ENCODE data around the gene SCFD1. TPM values are rescaled to one million over a fixed set of nuclear protein-coding genes. Genes with fewer than 3 reads are reported as not detected.
"Not testable (repeated sequence)": the region's sequence is repeated elsewhere in the genome, so short reads cannot be mapped to it uniquely, and the experiment has no call there.

Gene SCFD1
- total RNA-seq, 1 donor from 2014 or later, result 103 TPM

DNA sequence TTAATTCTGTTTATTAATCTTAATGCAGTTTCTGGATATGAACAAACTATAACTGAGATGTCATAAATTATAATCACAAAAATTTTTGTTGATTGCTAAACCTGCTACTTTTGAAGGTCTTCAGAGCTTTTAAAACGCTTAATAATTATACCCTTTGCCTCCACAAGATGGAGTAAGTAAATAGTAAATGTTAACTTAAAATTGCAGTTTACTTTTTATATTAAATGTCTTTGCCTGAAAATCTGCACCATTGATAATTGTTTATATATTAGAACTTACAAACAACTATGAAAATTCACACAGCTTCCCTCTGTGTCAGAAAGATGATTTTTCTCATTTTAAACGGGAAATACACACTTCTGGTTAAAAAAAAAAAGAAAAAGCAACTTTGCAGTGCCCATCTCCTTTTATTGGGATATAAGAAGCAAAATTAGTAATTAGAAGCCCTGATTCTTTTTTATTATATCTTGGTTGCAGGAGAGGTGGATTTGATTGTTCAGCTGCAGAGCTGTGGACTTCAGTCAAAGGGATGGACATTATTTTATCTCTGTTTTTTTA lies 35.6 kb downstream of the SCFD1 start:
- no peaks in the 10 kb centered on the region for H3K27me3 Mint-ChIP-seq (ENCODE audit: low read depth)
- H3K27ac Mint-ChIP-seq, result no peak overlapping the region
- no peak for DNase-seq (ENCODE audit: low spot score in 2 of 2, unreplicated experiment in 2 of 2)
- H3K4me3 Mint-ChIP-seq, result no peak overlapping the region
- H3K9me3 Mint-ChIP-seq, result no peaks in the 10 kb centered on the region
- peaks cover 18% of the 10 kb centered on the region for H3K36me3 Mint-ChIP-seq
- peak; percentile 51 for TF ChIP-seq CTCF (IDR thresholded peaks at IDR 0.05; ENCODE audit: unreplicated experiment)
- H3K4me1 Mint-ChIP-seq, result no peaks in the 10 kb centered on the region

DNA sequence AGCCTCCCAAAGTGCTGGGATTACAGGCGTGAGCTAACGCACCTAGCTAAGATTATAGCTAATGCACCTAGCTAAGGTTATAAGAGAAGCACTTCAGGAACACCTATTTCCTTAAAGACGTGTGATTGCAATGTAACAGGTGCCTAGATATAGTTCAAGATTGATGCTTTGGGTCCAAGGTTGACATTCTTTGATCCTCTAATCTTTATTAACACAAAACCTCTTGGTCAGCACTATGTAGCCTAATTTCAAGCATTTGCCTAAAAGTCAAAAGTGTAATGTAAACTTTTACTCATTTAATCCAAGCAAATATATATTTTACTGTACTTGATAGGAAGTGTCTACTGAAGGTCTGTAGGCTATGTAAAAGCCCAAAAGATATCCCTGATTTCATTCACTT lies 36.5 kb downstream of the SCFD1 start:
- DNase-seq (ENCODE audit: low spot score in 2 of 2, unreplicated experiment in 2 of 2), result no peak
- no peak overlapping the region for H3K27ac Mint-ChIP-seq
- peaks cover 5% of the 10 kb centered on the region for H3K9me3 Mint-ChIP-seq
- no peaks in the 10 kb centered on the region for H3K27me3 Mint-ChIP-seq (ENCODE audit: low read depth)
- peaks cover 21% of the 10 kb centered on the region for H3K36me3 Mint-ChIP-seq
- H3K4me1 Mint-ChIP-seq, result no peaks in the 10 kb centered on the region
- no peak for TF ChIP-seq CTCF (IDR thresholded peaks at IDR 0.05; ENCODE audit: unreplicated experiment)
- H3K4me3 Mint-ChIP-seq, result no peak overlapping the region

DNA sequence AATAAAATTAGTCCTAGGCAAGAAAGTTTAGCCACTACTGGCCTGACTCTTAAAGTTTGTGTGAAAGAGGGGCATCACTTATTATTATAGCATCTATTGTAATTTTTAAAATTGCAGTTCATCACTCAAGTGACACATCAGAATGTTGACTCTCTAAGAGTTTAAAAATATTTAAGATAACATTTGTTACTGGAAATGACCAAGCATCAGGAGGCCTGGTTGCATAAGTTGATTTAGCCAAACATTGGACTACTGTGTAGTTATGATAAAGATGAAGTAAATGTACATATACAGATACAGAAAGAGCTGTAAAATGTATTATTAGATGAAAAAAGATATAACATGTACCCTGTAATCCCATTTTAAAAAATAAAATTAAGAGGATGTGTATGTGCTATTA lies 47.5 kb downstream of the SCFD1 start:
- Mint-ChIP-seq H3K27me3 (ENCODE audit: low read depth) (no peaks in the 10 kb centered on the region), H3K4me3 (no peak overlapping the region), H3K9me3 (peaks cover 20% of the 10 kb centered on the region), H3K36me3 (peaks cover 41% of the 10 kb centered on the region), H3K27ac (no peak overlapping the region), H3K4me1 (no peaks in the 10 kb centered on the region)
- TF ChIP-seq CTCF (IDR thresholded peaks at IDR 0.05; ENCODE audit: unreplicated experiment), result no peak
- DNase-seq (ENCODE audit: low spot score in 2 of 2, unreplicated experiment in 2 of 2), result no peak

GRCh38 chr14:30673071-30673470 lies 51.0 kb downstream of the SCFD1 start:
- peaks cover 30% of the 10 kb centered on the region for H3K36me3 Mint-ChIP-seq
- H3K4me3 Mint-ChIP-seq, result no peak overlapping the region
- H3K9me3 Mint-ChIP-seq, result peaks cover 3% of the 10 kb centered on the region
- TF ChIP-seq CTCF (IDR thresholded peaks at IDR 0.05; ENCODE audit: unreplicated experiment), result no peak
- DNase-seq (ENCODE audit: low spot score in 2 of 2, unreplicated experiment in 2 of 2), result no peak
- no peaks in the 10 kb centered on the region for H3K4me1 Mint-ChIP-seq
- H3K27me3 Mint-ChIP-seq (ENCODE audit: low read depth), result no peaks in the 10 kb centered on the region
- no peak overlapping the region for H3K27ac Mint-ChIP-seq

DNA sequence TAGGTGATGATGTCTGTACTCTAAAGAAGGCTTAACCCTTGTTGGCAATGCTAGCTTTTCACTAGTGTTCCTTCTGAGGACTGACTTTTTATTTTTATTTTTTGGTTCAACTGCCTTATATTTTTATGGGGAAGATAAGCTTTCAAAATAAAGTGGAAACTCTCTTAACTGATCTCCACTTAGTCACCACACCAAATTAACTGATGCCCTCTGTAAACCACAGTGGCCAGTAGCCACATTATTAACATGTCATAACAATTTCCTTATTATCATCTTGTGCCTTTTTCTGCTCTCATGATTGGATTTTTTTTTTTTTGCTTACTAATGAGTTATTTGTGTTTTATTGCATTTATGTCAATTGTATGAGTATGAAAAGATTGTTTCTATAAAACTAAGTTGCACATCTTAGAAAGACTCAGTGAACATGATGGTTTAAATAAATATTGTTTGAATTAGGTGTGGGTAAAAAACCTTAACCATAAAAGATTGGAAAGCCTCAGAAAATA lies 56.9 kb downstream of the SCFD1 start:
- TF ChIP-seq CTCF (IDR thresholded peaks at IDR 0.05; ENCODE audit: unreplicated experiment), result no peak
- DNase-seq (ENCODE audit: low spot score in 2 of 2, unreplicated experiment in 2 of 2), result no peak
- no peak overlapping the region for H3K4me3 Mint-ChIP-seq
- H3K4me1 Mint-ChIP-seq, result peaks cover 2% of the 10 kb centered on the region
- H3K27me3 Mint-ChIP-seq (ENCODE audit: low read depth), result no peaks in the 10 kb centered on the region
- H3K36me3 Mint-ChIP-seq, result peaks cover 30% of the 10 kb centered on the region
- no peak overlapping the region for H3K27ac Mint-ChIP-seq
- no peaks in the 10 kb centered on the region for H3K9me3 Mint-ChIP-seq

GRCh38 chr14:30680036-30680435 lies 57.9 kb downstream of the SCFD1 start:
- H3K27me3 Mint-ChIP-seq (ENCODE audit: low read depth), result no peaks in the 10 kb centered on the region
- peaks cover 2% of the 10 kb centered on the region for H3K4me1 Mint-ChIP-seq
- DNase-seq (ENCODE audit: low spot score in 2 of 2, unreplicated experiment in 2 of 2), result no peak
- no peaks in the 10 kb centered on the region for H3K9me3 Mint-ChIP-seq
- H3K36me3 Mint-ChIP-seq, result peaks cover 32% of the 10 kb centered on the region
- no peak overlapping the region for H3K4me3 Mint-ChIP-seq
- peak overlapping the region; percentile 69 for H3K27ac Mint-ChIP-seq
- no peak for TF ChIP-seq CTCF (IDR thresholded peaks at IDR 0.05; ENCODE audit: unreplicated experiment)

- DNase-seq (ENCODE audit: low spot score in 2 of 2, unreplicated experiment in 2 of 2); H3K4me1 Mint-ChIP-seq; H3K27me3 Mint-ChIP-seq (ENCODE audit: low read depth); H3K27ac Mint-ChIP-seq; H3K4me3 Mint-ChIP-seq; H3K9me3 Mint-ChIP-seq: not testable (repeated sequence)
- peaks cover 27% of the 10 kb centered on the region for H3K36me3 Mint-ChIP-seq
Observed at GRCh38 chr14:30680776-30681175, 58.7 kb downstream of the SCFD1 start.

All from mesothelial cell of epicardium (in vitro differentiated cells).